Endothelial cell of umbilical vein (primary cell): ENCODE results near the gene GRK5. TPM values are rescaled to one million over a fixed set of nuclear protein-coding genes. Genes with fewer than 3 reads are reported as not detected.

Experiments
- BruUV-seq: library from RNA; stranded (reverse); fragments of 400-500 nt; replicated peaks from 2 replicates; lab custom pipeline; 2021; lab: Mats Ljungman, UMichigan
- CTCF ChIA-PET: fragments of 300-600, 350-600 bp; sonication (Branson Sonifier 250); formaldehyde crosslinking; loops from one replicate; lab custom pipeline; 2021; ENCODE audit warnings: antibody characterized with exemption, inconsistent platforms; lab: Charles Lee
- POLR2A ChIA-PET: fragments of 300-600, 350-600 bp; sonication (Branson Sonifier 250); formaldehyde crosslinking; loops from one replicate; lab custom pipeline; 2021; ENCODE audit warnings: antibody characterized with exemption, inconsistent platforms; lab: Charles Lee
- DNase-seq: peaks from one replicate; pipeline ENCODE4 v3.0.0-alpha.2; 2011; ENCODE audit warnings: low read depth, low spot score
- FAIRE-seq: peaks from 2 replicates; lab custom pipeline; 2011; peaks lifted over from hg19 to GRCh38; lab: Jason Lieb, UNC
- H2AFZ ChIP-seq: 2 replicates; pipeline ENCODE4 v1.6.0; 2012; ENCODE audit warnings: low read depth, low read length, control low read depth, inconsistent platforms
- H3K27ac ChIP-seq: 2 replicates; pipeline ENCODE4 v1.5.1; 2011; ENCODE audit warnings: low read depth, mild to moderate bottlenecking, control low read depth, low read length, moderate library complexity; ENCODE audit not compliant: insufficient read depth
- H3K27me3 ChIP-seq, 2 experiments: 2 replicates each; pipeline versions ENCODE4 v1.6.0 to v1.6.1; 2011; ENCODE audit warnings: low read length in 2 of 2, mixed read lengths in 1 of 2; ENCODE audit not compliant: control insufficient read depth in 2 of 2, insufficient read depth in 2 of 2
- H3K36me3 ChIP-seq, 2 experiments: 2 replicates in 1 of 2; 3 replicates in 1 of 2; pipeline ENCODE4 v1.5.1; 2011; ENCODE audit warnings: low read length in 2 of 2, mild to moderate bottlenecking in 1 of 2, moderate library complexity in 1 of 2; ENCODE audit not compliant: control insufficient read depth in 2 of 2, insufficient read depth in 2 of 2; ENCODE audit errors: extremely low read depth in 1 of 2
- H3K4me1 ChIP-seq: 3 replicates; pipeline ENCODE4 v1.5.1; 2011; ENCODE audit warnings: mild to moderate bottlenecking, low read length; ENCODE audit not compliant: control insufficient read depth, insufficient read depth; ENCODE audit errors: extremely low read depth
- H3K4me2 ChIP-seq: 2 replicates; pipeline ENCODE4 v1.6.1; 2011; ENCODE audit warnings: low read length, control low read depth, mixed read lengths; ENCODE audit not compliant: insufficient read depth
- H3K4me3 ChIP-seq, 3 experiments: fragments of 200-600 bp in 1 of 3; sonication (generic), shearing (Covaris generic) in 1 of 3; replicated peaks in 1 of 3; 2 replicates each; pipeline ENCODE4 v1.5.1; 2011 to 2016; ENCODE audit warnings: control low read depth in 3 of 3, low read length in 3 of 3, mild to moderate bottlenecking in 2 of 3, inconsistent platforms in 1 of 3, low read depth in 1 of 3, moderate library complexity in 1 of 3; ENCODE audit not compliant: insufficient read depth in 1 of 3
- H3K79me2 ChIP-seq: 2 replicates; pipeline ENCODE4 v1.6.0; 2012; ENCODE audit warnings: low read length, inconsistent platforms; ENCODE audit not compliant: control insufficient read depth, insufficient read depth
- H3K9ac ChIP-seq: replicated peaks from 2 replicates; pipeline ENCODE3; 2011; ENCODE audit warnings: low read length, control low read depth; ENCODE audit not compliant: insufficient read depth; ENCODE audit errors: extremely low read depth
- H3K9me1 ChIP-seq: replicated peaks from 3 replicates; pipeline ENCODE4 v1.6.0; 2011; ENCODE audit warnings: mild to moderate bottlenecking, low read length; ENCODE audit not compliant: control insufficient read depth, insufficient read depth; ENCODE audit errors: extremely low read depth
- H3K9me3 ChIP-seq: replicated peaks from 2 replicates; pipeline ENCODE4 v1.5.1; 2012; ENCODE audit warnings: low read length, inconsistent platforms; ENCODE audit not compliant: control insufficient read depth, insufficient read depth
- H4K20me1 ChIP-seq: replicated peaks from 2 replicates; pipeline ENCODE3; 2011; ENCODE audit warnings: mild to moderate bottlenecking, low read length; ENCODE audit not compliant: control insufficient read depth, insufficient read depth; ENCODE audit errors: extremely low read depth
- EZH2 ChIP-seq: IDR thresholded peaks from 2 replicates; pipeline ENCODE4 v1.6.1; 2012; ENCODE audit warnings: borderline replicate concordance, low read depth, mild to moderate bottlenecking, moderate library complexity, low read length, inconsistent platforms; ENCODE audit not compliant: severe bottlenecking
- FOS ChIP-seq: IDR thresholded peaks from 2 replicates; pipeline ENCODE4 v1.6.1; 2011; ENCODE audit warnings: mild to moderate bottlenecking, low read length, moderate library complexity, borderline replicate concordance; ENCODE audit not compliant: insufficient read depth
- GATA2 ChIP-seq: IDR thresholded peaks from 2 replicates; pipeline ENCODE4 v1.7.0; 2011; ENCODE audit warnings: low read depth, mild to moderate bottlenecking, moderate library complexity, mixed read lengths, low read length; ENCODE audit not compliant: insufficient read length, insufficient read depth
- JUN ChIP-seq: IDR thresholded peaks from 2 replicates; pipeline ENCODE4 v1.6.1; 2011; ENCODE audit warnings: borderline replicate concordance, low read depth; ENCODE audit not compliant: insufficient read length, insufficient read depth
- MYC ChIP-seq: IDR thresholded peaks from one replicate; pipeline ENCODE4 v1.6.1; 2011; ENCODE audit warnings: mild to moderate bottlenecking, low read depth, low read length
- POLR2A ChIP-seq: IDR thresholded peaks from 2 replicates; pipeline ENCODE4 v1.6.1; 2012; ENCODE audit warnings: low read depth, mild to moderate bottlenecking, control low read depth, low read length
- POLR2AphosphoS5 ChIP-seq: IDR thresholded peaks from 2 replicates; pipeline ENCODE4 v1.6.1; 2012; ENCODE audit warnings: low read depth, mild to moderate bottlenecking, control low read depth, low read length, moderate library complexity; ENCODE audit not compliant: insufficient read depth
- dilution Hi-C: fragments of 300-500 bp; cut with MboI; formaldehyde crosslinking; loops from one replicate; pipeline ENCODE4 v1.15.0; 2019; ENCODE audit warnings: low sequenced_read_pairs; ENCODE audit not compliant: extremely low pct_ligation_motif_present
- intact Hi-C: fragments of 100-400 bp; cut with micrococcal nuclease; formaldehyde crosslinking; loops from one replicate; pipeline ENCODE4 v1.10.0; 2022
- polyA plus RNA-seq, 4 experiments: library from polyadenylated mRNA; depleted of rRNA in 3 of 4; stranded (reverse) in 3 of 4; unstranded in 1 of 4; fragments of >200 nt; gene quantifications; 2 replicates each; pipeline versions ENCODE4 v1.2.1 to v1.2.3, GENCODE V29; 2011 to 2012; ENCODE audit warnings: missing spikeins in 1 of 4
- total RNA-seq: library from RNA; stranded (reverse); gene quantifications from 2 replicates; pipeline ENCODE4 v1.2.3, GENCODE V29; 2021
- TF ChIP-seq, protein P1 (sequence below): IDR thresholded peaks from 2 replicates; pipeline ENCODE4 v1.6.1; 2011; ENCODE audit not compliant: insufficient read depth, insufficient read length
- TF ChIP-seq, protein P2 (sequence below), 2 donors: IDR thresholded peaks; 1 replicate in 1 of 2; 2 replicates in 1 of 2; pipeline ENCODE4 v1.5.1; 2011; ENCODE audit warnings: low read length in 2 of 2, mild to moderate bottlenecking in 2 of 2, moderate library complexity in 2 of 2, control low read depth in 1 of 2, inconsistent platforms in 1 of 2, low read depth in 1 of 2; ENCODE audit not compliant: insufficient read depth in 1 of 2; ENCODE audit errors: extremely low read depth in 1 of 2

The GRK5 gene
- total and polyA plus RNA-seq, 2 donors (not counting 3 experiments of a cell fraction or from before 2014, with no cell fraction given), result 13.1 to 29.5 TPM

DNA sequence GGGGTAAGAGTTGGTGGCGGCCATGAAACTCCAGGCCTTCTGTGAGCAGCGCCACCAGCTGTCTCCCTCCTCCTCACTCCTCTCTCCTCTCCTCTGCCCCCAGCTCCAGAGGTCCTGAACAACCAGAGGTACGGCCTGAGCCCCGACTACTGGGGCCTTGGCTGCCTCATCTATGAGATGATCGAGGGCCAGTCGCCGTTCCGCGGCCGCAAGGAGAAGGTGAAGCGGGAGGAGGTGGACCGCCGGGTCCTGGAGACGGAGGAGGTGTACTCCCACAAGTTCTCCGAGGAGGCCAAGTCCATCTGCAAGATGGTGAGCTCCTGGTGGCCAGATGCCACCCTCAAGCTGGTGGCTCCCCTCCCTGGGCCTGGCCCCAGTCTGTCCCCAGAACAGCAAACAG lies 236.1 kb downstream of the GRK5 start:
- CTCF ChIA-PET, result interaction anchor here (1.2 to 7.6 kb wide), 6 partner anchors 25 to 243 kb away, joined by 3 to 245 read pairs (median 32); partner anchors contain the start of gene GRK5
- intact Hi-C loops, result no loop called here
- POLR2A ChIA-PET, result no interaction called here

More for the DNA sequence above, 236.1 kb downstream of the GRK5 start:
- no peak for FAIRE-seq
- no peak overlapping the region for H2AFZ ChIP-seq
- dilution Hi-C loops, result no loop called here
- no peaks in the 10 kb centered on the region for H3K27me3 ChIP-seq
- H3K36me3 ChIP-seq, result peaks cover 0 to 5% of the 10 kb centered on the region in 2 experiments
- H3K9me1 ChIP-seq, result no peaks in the 10 kb centered on the region
- H3K9me3 ChIP-seq, result no peaks in the 10 kb centered on the region
- H3K27ac ChIP-seq, result no peak overlapping the region
- no peaks in the 10 kb centered on the region for H3K4me1 ChIP-seq
- no peak overlapping the region for H3K4me3 ChIP-seq
- DNase-seq, result no peak
- no peaks in the 10 kb centered on the region for H3K79me2 ChIP-seq
- no peak overlapping the region for H3K4me2 ChIP-seq
- no peak overlapping the region for H3K9ac ChIP-seq
- H4K20me1 ChIP-seq, result no peaks in the 10 kb centered on the region
- TF ChIP-seq MYC (no peak), EZH2 (no peak), JUN (no peak), POLR2A (no peak), GATA2 (no peak), POLR2AphosphoS5 (no peak), FOS (no peak)
- TF ChIP-seq, protein P1, sequence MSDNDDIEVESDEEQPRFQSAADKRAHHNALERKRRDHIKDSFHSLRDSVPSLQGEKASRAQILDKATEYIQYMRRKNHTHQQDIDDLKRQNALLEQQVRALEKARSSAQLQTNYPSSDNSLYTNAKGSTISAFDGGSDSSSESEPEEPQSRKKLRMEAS, result no peak
- TF ChIP-seq, protein P2, sequence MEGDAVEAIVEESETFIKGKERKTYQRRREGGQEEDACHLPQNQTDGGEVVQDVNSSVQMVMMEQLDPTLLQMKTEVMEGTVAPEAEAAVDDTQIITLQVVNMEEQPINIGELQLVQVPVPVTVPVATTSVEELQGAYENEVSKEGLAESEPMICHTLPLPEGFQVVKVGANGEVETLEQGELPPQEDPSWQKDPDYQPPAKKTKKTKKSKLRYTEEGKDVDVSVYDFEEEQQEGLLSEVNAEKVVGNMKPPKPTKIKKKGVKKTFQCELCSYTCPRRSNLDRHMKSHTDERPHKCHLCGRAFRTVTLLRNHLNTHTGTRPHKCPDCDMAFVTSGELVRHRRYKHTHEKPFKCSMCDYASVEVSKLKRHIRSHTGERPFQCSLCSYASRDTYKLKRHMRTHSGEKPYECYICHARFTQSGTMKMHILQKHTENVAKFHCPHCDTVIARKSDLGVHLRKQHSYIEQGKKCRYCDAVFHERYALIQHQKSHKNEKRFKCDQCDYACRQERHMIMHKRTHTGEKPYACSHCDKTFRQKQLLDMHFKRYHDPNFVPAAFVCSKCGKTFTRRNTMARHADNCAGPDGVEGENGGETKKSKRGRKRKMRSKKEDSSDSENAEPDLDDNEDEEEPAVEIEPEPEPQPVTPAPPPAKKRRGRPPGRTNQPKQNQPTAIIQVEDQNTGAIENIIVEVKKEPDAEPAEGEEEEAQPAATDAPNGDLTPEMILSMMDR (IDR thresholded peaks at IDR 0.05; ENCODE audit: extremely low read depth in 1 of 2, insufficient read depth in 1 of 2, low read depth in 1 of 2, low read length in 2 of 2), result no peak
- no TSS peak for BruUV-seq
